Caco-2 (cell line): ENCODE measurements around the gene ADAM17. TPM values are rescaled to one million over a fixed set of nuclear protein-coding genes. Genes with fewer than 3 reads are reported as not detected.

ENCODE experiments used
- BruUV-seq: library from RNA; stranded (reverse); fragments of 400-500 nt; replicated peaks from 2 replicates; lab custom pipeline; 2021; lab: Mats Ljungman, UMichigan
- CTCF ChIA-PET: fragments of 300-600 bp; sonication (Branson Sonifier 250); formaldehyde crosslinking; loops from one replicate; lab custom pipeline; 2022; ENCODE audit warnings: antibody characterized with exemption; lab: Charles Lee
- POLR2A ChIA-PET: fragments of 300-600 bp; sonication (Branson Sonifier 250); formaldehyde crosslinking; loops from one replicate; lab custom pipeline; 2022; ENCODE audit warnings: antibody characterized with exemption; lab: Charles Lee
- DNase-seq, 2 experiments: peaks; one replicate each; pipeline versions ENCODE4 v3.0.0 to v3.0.0-alpha.2; 2020 to 2022
- H3K27me3 ChIP-seq: replicated peaks from 2 replicates; pipeline ENCODE4 v1.6.0; 2011; ENCODE audit warnings: low read length; ENCODE audit not compliant: control insufficient read depth, insufficient read depth
- H3K36me3 ChIP-seq: 2 replicates; pipeline ENCODE4 v1.5.1; 2011; ENCODE audit warnings: low read length; ENCODE audit not compliant: control insufficient read depth, insufficient read depth
- H3K4me1 ChIP-seq: fragments of 250-450 bp; sonication (Bioruptor Pico); 2 replicates; pipeline ENCODE4 v1.5.1; 2020; ENCODE audit warnings: mild to moderate bottlenecking
- H3K4me3 ChIP-seq: 2 replicates; pipeline ENCODE4 v1.5.1; 2011; ENCODE audit warnings: low read depth, mild to moderate bottlenecking, control low read depth, low read length
- H3K9me3 ChIP-seq: fragments of 250-450 bp; sonication (Bioruptor Pico); 2 replicates; pipeline ENCODE4 v1.5.1; 2020; ENCODE audit warnings: mild to moderate bottlenecking, moderate library complexity
- H3K27ac Mint-ChIP-seq: one replicate; pipeline ENCODE4 v1.8.0; 2022; ENCODE audit warnings: mixed read lengths; ENCODE audit not compliant: unreplicated experiment
- H3K27me3 Mint-ChIP-seq: one replicate; pipeline ENCODE4 v1.8.0; 2022; ENCODE audit warnings: mixed read lengths; ENCODE audit not compliant: insufficient read depth, unreplicated experiment
- H3K36me3 Mint-ChIP-seq: one replicate; pipeline ENCODE4 v1.8.0; 2022; ENCODE audit warnings: mild to moderate bottlenecking, mixed read lengths; ENCODE audit not compliant: insufficient read depth, unreplicated experiment
- H3K4me1 Mint-ChIP-seq: one replicate; pipeline ENCODE4 v1.8.0; 2022; ENCODE audit warnings: low read depth, mixed read lengths; ENCODE audit not compliant: unreplicated experiment
- H3K4me3 Mint-ChIP-seq: one replicate; pipeline ENCODE4 v1.8.0; 2022; ENCODE audit warnings: mild to moderate bottlenecking, moderate library complexity, mixed read lengths; ENCODE audit not compliant: unreplicated experiment
- H3K9me3 Mint-ChIP-seq: one replicate; pipeline ENCODE4 v1.8.0; 2022; ENCODE audit warnings: mixed read lengths; ENCODE audit not compliant: unreplicated experiment
- intact Hi-C: fragments of 100-400 bp; cut with micrococcal nuclease; formaldehyde crosslinking; loops from one replicate; pipeline ENCODE4 v1.10.0; 2022; ENCODE audit not compliant: unreplicated experiment
- total RNA-seq: library from RNA; stranded (reverse); gene quantifications from 2 replicates; pipeline ENCODE4 v1.2.3, GENCODE V29; 2022
- TF ChIP-seq, protein P1 (sequence below), 2 experiments: fragments of 200-600 bp in 1 of 2; IDR thresholded peaks; 1 replicate in 1 of 2; 2 replicates in 1 of 2; pipeline versions ENCODE4 v1.5.1 to v1.8.0; 2011 to 2022; ENCODE audit warnings: antibody characterized with exemption in 1 of 2, control low read depth in 1 of 2, inconsistent platforms in 1 of 2, low read depth in 1 of 2, low read length in 1 of 2, mild to moderate bottlenecking in 1 of 2, moderate library complexity in 1 of 2; ENCODE audit not compliant: insufficient read depth in 1 of 2, severe bottlenecking in 1 of 2, unreplicated experiment in 1 of 2

Gene ADAM17
- total RNA-seq, 1 experiment from 2014 or later: 40.5 TPM

DNA sequence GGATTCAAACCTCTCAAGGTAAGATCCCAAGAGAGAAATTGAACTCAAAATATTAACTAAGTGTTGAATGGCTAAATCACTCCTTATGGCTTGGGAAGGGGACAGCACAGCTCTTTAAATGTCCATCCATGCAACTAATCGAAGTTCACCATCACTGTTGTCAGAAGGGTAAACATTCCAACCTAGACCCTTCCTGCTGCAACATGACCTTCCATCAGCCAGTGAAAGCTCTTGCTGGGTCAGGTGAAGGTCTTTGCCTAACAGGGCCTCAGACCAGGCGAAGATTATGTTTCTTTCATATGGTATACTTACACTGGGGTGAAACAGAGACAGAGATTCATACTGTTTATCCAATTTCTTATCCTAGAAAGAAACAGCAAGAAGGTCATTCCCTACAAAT, 64.8 kb downstream of the ADAM17 start:
- peaks cover 82% of the 10 kb centered on the region for H3K36me3 Mint-ChIP-seq
- no peak overlapping the region for H3K27ac Mint-ChIP-seq
- intact Hi-C loops: no loop called here
- no peaks in the 10 kb centered on the region for H3K9me3 Mint-ChIP-seq
- H3K27me3 ChIP-seq: no peaks in the 10 kb centered on the region
- no peak for DNase-seq
- H3K9me3 ChIP-seq: no peaks in the 10 kb centered on the region
- no peaks in the 10 kb centered on the region for H3K4me1 ChIP-seq
- H3K4me1 Mint-ChIP-seq: no peaks in the 10 kb centered on the region
- H3K36me3 ChIP-seq: peaks cover 4% of the 10 kb centered on the region; the same call in 1 of the 2 replicates
- no peak overlapping the region for H3K4me3 ChIP-seq
- BruUV-seq: no TSS peak
- POLR2A ChIA-PET: no interaction called here
- TF ChIP-seq, protein P1, sequence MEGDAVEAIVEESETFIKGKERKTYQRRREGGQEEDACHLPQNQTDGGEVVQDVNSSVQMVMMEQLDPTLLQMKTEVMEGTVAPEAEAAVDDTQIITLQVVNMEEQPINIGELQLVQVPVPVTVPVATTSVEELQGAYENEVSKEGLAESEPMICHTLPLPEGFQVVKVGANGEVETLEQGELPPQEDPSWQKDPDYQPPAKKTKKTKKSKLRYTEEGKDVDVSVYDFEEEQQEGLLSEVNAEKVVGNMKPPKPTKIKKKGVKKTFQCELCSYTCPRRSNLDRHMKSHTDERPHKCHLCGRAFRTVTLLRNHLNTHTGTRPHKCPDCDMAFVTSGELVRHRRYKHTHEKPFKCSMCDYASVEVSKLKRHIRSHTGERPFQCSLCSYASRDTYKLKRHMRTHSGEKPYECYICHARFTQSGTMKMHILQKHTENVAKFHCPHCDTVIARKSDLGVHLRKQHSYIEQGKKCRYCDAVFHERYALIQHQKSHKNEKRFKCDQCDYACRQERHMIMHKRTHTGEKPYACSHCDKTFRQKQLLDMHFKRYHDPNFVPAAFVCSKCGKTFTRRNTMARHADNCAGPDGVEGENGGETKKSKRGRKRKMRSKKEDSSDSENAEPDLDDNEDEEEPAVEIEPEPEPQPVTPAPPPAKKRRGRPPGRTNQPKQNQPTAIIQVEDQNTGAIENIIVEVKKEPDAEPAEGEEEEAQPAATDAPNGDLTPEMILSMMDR (IDR thresholded peaks at IDR 0.05; ENCODE audit: insufficient read depth in 1 of 2, low read depth in 1 of 2, low read length in 1 of 2, severe bottlenecking in 1 of 2, unreplicated experiment in 1 of 2): no peak
- H3K4me3 Mint-ChIP-seq: no peak overlapping the region
- CTCF ChIA-PET: no interaction called here
- H3K27me3 Mint-ChIP-seq: no peaks in the 10 kb centered on the region

DNA sequence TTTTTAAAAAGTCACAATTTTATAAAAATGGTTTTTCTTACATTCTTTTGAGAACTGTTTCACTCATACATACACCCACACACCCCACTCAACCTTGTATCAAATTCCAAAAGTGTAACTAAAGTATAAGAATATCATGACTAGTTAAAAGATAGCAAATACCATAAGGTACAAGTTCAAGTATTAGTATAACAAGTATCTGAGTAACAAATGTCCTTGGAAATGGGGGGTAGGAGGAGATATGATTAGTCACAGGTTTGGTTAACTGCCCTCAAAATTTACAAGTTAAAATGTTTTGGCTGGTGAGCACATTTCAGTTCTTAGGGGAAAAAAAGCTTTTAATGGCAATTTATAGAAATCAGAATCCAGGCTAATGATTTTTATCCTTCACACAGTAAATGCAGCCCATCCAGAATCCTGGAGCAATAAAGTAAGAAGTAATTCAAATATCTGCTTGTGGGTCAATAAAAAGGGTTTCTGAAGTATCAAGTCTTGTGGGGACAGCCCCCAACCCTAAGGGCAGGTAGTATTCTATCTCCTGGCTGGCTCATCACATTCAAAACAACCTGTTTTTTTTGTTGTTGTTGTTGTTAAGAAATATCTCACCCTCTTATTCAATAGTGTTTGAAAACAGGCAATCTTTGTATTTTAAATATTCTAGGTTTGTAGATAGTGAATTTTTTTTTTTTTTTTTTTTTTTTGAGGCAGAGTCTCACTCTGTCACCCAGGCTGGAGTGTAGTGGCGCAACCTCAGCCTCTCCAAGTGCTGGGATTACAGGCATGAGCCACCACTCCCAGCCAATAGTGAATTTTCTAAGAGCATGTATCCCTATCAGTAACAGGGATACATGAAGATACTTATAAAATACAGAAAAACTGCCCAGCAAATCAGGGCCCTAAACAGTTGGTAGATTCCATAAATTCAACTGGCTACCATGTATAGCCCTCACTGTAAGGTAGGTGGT, 66.8 kb downstream of the ADAM17 start:
- CTCF ChIA-PET: interaction anchor here (0.6 kb wide), 1 partner anchor 102 kb away, joined by 3 read pairs; no protein-coding TSS in a partner anchor
- no peak overlapping the region for H3K27ac Mint-ChIP-seq
- POLR2A ChIA-PET: no interaction called here
- Histone ChIP-seq H3K36me3 (peaks cover 4% of the 10 kb centered on the region; the same call in 1 of the 2 replicates), H3K4me3 (no peak overlapping the region), H3K27me3 (no peaks in the 10 kb centered on the region), H3K9me3 (no peaks in the 10 kb centered on the region), H3K4me1 (no peaks in the 10 kb centered on the region)
- peaks cover 86% of the 10 kb centered on the region for H3K36me3 Mint-ChIP-seq
- H3K9me3 Mint-ChIP-seq: no peaks in the 10 kb centered on the region
- DNase-seq: no peak
- BruUV-seq: no TSS peak
- intact Hi-C loops: no loop called here
- TF ChIP-seq, protein P1 (IDR thresholded peaks at IDR 0.05; ENCODE audit: insufficient read depth in 1 of 2, low read depth in 1 of 2, low read length in 1 of 2, severe bottlenecking in 1 of 2, unreplicated experiment in 1 of 2): no peak
- no peaks in the 10 kb centered on the region for H3K27me3 Mint-ChIP-seq
- H3K4me3 Mint-ChIP-seq: no peak overlapping the region
- no peaks in the 10 kb centered on the region for H3K4me1 Mint-ChIP-seq

DNA sequence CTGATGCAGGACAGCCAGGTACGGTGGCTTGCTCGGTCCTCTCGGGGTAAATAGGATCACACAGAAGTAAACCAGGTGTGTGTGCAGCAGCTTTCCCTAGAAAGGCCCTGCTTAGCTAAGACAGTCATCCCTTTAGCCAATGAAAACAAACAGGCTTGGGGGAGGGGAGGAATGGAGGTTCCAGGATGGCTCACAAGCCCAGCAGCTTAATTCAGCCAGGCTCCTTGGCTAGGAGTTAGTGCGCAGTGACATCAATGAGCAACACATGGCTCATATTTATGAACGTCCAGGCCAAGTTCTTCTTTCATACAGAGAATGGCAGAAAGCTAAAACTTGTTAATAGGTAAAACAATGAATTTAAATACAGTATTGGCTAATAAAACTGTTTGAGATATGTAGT, 71.1 kb downstream of the ADAM17 start:
- Mint-ChIP-seq H3K4me1 (no peaks in the 10 kb centered on the region), H3K4me3 (no peak overlapping the region), H3K9me3 (no peaks in the 10 kb centered on the region), H3K27ac (no peak overlapping the region), H3K27me3 (no peaks in the 10 kb centered on the region), H3K36me3 (peaks cover 74% of the 10 kb centered on the region)
- BruUV-seq: no TSS peak
- ChIA-PET POLR2A (no interaction called here), CTCF (no interaction called here)
- no peaks in the 10 kb centered on the region; the same call in 1 of the 2 replicates for H3K36me3 ChIP-seq
- intact Hi-C loops: no loop called here
- DNase-seq: no peak
- TF ChIP-seq, protein P1 (IDR thresholded peaks at IDR 0.05; ENCODE audit: insufficient read depth in 1 of 2, low read depth in 1 of 2, low read length in 1 of 2, severe bottlenecking in 1 of 2, unreplicated experiment in 1 of 2): no peak
- H3K4me3 ChIP-seq: no peak overlapping the region
- no peaks in the 10 kb centered on the region for H3K27me3 ChIP-seq
- no peaks in the 10 kb centered on the region for H3K9me3 ChIP-seq
- H3K4me1 ChIP-seq: no peaks in the 10 kb centered on the region; the same call in 1 of the 2 replicates
